ENCODE results near the gene GALNT2. TPM values are rescaled to one million over a fixed set of nuclear protein-coding genes. Genes with fewer than 3 reads are reported as not detected.

GALNT2 gene
- total and polyA plus RNA-seq, 2 donors from 2014 or later: 20.2 to 59.2 TPM

DNA sequence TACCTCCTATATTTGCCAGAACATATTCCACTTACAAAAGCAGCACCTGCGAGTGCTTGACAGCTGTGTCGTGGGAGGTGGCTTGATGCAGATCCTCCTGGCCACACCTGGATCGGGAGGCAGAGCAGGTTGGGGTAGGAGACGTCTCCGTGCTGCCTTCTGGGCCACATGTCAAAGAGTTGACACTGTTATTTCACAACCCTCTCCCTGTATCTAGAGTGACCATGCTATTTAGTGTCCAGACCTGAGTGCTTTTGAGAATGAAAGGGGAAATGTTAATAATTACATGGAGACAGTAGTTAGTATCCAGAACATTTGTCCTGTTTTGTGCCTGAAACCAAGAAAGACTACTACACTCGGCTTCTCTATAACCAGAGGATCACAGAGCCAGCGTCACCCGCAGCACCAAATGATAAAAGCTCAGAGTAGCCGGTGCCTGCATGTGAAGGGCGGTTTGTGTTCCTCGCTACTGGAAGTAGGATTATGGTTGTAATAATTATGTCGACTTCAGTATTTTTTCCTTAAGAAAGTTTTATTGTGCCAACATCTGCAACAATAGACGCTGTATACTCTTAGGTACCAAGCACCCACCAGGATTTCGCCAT, 77.1 kb downstream of the GALNT2 start:
- H3K4me1 ChIP-seq (ENCODE audit: control insufficient read depth in 2 of 3, insufficient read depth in 2 of 3, low read depth in 1 of 3, low read length in 3 of 3): peaks cover 2 to 16% (median 3%) of the 10 kb centered on the region in 3 donors
- intact Hi-C loops (cut with DNase I): no loop called here

DNA sequence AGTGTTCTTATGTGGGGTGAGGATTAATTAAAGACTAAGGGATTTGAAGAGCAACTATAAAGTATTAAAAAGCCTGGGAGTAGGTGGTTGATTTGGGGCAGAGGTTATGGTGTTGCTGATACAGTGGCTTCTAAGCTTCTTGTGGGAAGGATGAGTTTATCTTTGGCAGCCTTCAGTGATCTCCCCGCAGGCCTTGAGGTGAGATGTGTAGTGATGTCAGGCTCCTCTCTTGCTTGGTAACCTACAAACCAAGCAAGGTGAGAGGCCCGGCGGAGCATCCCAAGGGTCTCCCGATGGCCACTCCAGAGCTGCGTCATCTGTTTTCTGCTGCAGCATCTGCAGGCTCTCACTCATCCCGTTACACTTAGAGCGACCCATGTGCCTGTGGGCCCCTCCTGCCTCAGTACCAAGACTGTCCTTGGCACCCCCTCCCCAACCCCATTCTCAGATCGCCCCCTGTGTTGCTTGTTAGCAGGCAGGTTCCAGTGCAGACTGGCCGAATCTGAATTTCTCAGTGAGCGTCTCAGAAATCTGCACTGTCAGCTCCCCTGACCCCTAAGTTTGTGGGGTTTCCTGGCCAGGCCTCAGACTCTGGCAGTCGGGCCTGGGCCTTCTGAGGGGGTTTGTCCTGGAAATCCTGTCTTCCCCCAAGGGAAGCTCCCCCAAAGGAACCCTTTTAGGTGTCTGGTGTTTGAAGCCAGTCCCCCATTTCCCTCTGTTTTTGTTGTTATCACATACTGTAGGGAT, 77.9 kb downstream of the GALNT2 start:
- no peak overlapping the region for H3K4me3 ChIP-seq (ENCODE audit: low read length in 3 of 3)
- no peaks in the 10 kb centered on the region for H3K9me3 ChIP-seq (ENCODE audit: control insufficient read depth in 2 of 3, insufficient read depth in 1 of 3, low read length in 3 of 3)
- H3K27me3 ChIP-seq (ENCODE audit: control insufficient read depth, insufficient read depth, low read length): no peaks in the 10 kb centered on the region
- no peak for FAIRE-seq
- DNase-seq: no peak
- TF ChIP-seq, protein P1, sequence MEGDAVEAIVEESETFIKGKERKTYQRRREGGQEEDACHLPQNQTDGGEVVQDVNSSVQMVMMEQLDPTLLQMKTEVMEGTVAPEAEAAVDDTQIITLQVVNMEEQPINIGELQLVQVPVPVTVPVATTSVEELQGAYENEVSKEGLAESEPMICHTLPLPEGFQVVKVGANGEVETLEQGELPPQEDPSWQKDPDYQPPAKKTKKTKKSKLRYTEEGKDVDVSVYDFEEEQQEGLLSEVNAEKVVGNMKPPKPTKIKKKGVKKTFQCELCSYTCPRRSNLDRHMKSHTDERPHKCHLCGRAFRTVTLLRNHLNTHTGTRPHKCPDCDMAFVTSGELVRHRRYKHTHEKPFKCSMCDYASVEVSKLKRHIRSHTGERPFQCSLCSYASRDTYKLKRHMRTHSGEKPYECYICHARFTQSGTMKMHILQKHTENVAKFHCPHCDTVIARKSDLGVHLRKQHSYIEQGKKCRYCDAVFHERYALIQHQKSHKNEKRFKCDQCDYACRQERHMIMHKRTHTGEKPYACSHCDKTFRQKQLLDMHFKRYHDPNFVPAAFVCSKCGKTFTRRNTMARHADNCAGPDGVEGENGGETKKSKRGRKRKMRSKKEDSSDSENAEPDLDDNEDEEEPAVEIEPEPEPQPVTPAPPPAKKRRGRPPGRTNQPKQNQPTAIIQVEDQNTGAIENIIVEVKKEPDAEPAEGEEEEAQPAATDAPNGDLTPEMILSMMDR (IDR thresholded peaks at IDR 0.05; ENCODE audit: borderline replicate concordance, extremely low read depth, insufficient read depth): no peak
- no peak overlapping the region for H3K27ac ChIP-seq (ENCODE audit: low read depth in 2 of 2, low read length in 2 of 2)
- intact Hi-C loops (cut with DNase I): no loop called here
- peaks cover 2 to 15% (median 3%) of the 10 kb centered on the region in 3 donors for H3K4me1 ChIP-seq (ENCODE audit: control insufficient read depth in 2 of 3, insufficient read depth in 2 of 3, low read depth in 1 of 3, low read length in 3 of 3)
- no peak overlapping the region for H3K9ac ChIP-seq (ENCODE audit: low read length in 3 of 3)
- no peaks in the 10 kb centered on the region for H3K36me3 ChIP-seq (ENCODE audit: control insufficient read depth in 2 of 3, insufficient read depth in 3 of 3, low read length in 3 of 3)

More for the DNA sequence above, 77.1 kb downstream of the GALNT2 start:
- H3K27ac ChIP-seq (ENCODE audit: low read depth in 2 of 2, low read length in 2 of 2): no peak overlapping the region
- no peaks in the 10 kb centered on the region for H3K9me3 ChIP-seq (ENCODE audit: control insufficient read depth in 2 of 3, insufficient read depth in 1 of 3, low read length in 3 of 3)
- no peaks in the 10 kb centered on the region for H3K36me3 ChIP-seq (ENCODE audit: control insufficient read depth in 2 of 3, insufficient read depth in 3 of 3, low read length in 3 of 3)
- H3K4me3 ChIP-seq (ENCODE audit: low read length in 3 of 3): no peak overlapping the region
- no peak overlapping the region for H3K9ac ChIP-seq (ENCODE audit: low read length in 3 of 3)
- TF ChIP-seq, protein P1 (IDR thresholded peaks at IDR 0.05; ENCODE audit: borderline replicate concordance, extremely low read depth, insufficient read depth): no peak
- no peaks in the 10 kb centered on the region for H3K27me3 ChIP-seq (ENCODE audit: control insufficient read depth, insufficient read depth, low read length)
- DNase-seq: no peak
- FAIRE-seq: no peak

DNA sequence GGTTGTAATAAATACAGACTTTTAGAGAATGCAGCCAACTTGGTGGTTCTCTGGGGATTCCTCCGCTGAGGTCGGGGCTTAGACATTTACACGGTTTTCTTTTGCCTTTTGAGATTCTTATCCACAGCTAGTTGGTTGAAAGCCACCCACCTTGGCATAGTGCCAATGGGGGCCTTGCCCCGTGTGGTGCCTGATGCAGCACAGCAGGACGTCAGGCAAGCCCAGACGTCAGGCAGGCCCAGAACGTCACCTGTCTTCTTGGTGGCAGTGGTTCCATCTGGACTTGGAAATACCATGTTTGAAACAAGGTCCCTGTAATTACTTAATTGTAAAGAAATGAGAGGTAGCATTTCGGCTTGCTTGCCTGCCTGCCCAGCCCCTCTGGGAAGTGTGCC, 78.5 kb downstream of the GALNT2 start:
- H3K27ac ChIP-seq (ENCODE audit: low read depth in 2 of 2, low read length in 2 of 2): no peak overlapping the region
- TF ChIP-seq, protein P1 (IDR thresholded peaks at IDR 0.05; ENCODE audit: borderline replicate concordance, extremely low read depth, insufficient read depth): no peak
- no peak for FAIRE-seq

More for the DNA sequence above, 78.5 kb downstream of the GALNT2 start:
- H3K9ac ChIP-seq (ENCODE audit: low read length in 3 of 3): no peak overlapping the region
- intact Hi-C loops (cut with DNase I): no loop called here
- no peak for DNase-seq
- H3K36me3 ChIP-seq (ENCODE audit: control insufficient read depth in 2 of 3, insufficient read depth in 3 of 3, low read length in 3 of 3): no peaks in the 10 kb centered on the region
- H3K4me1 ChIP-seq (ENCODE audit: control insufficient read depth in 2 of 3, insufficient read depth in 2 of 3, low read depth in 1 of 3, low read length in 3 of 3): peaks cover 2 to 12% (median 3%) of the 10 kb centered on the region in 3 donors
- H3K4me3 ChIP-seq (ENCODE audit: low read length in 3 of 3): no peak overlapping the region
- no peaks in the 10 kb centered on the region for H3K27me3 ChIP-seq (ENCODE audit: control insufficient read depth, insufficient read depth, low read length)
- H3K9me3 ChIP-seq (ENCODE audit: control insufficient read depth in 2 of 3, insufficient read depth in 1 of 3, low read length in 3 of 3): no peaks in the 10 kb centered on the region

Measured in kidney (tissue), 14 donors.